Left forelimb (tissue), 1 donor: ENCODE measurements around the gene EXOC4.
"Not testable (repeated sequence)": the region's sequence is repeated elsewhere in the genome, so short reads cannot be mapped to it uniquely, and the experiment has no call there.

Experiments
- DNase-seq: peaks from one replicate; pipeline ENCODE4 v3.0.0-alpha.2; 2018; ENCODE audit warnings: low spot score

EXOC4 gene

GRCh38 chr7:133885213-133885612, 632.3 kb downstream of the EXOC4 start:
- no peak for DNase-seq

GRCh38 chr7:133886086-133886485, 633.2 kb downstream of the EXOC4 start:
- no peak for DNase-seq

GRCh38 chr7:133886797-133887196, 633.9 kb downstream of the EXOC4 start:
- DNase-seq: no peak

GRCh38 chr7:133887459-133887858, 634.6 kb downstream of the EXOC4 start:
- DNase-seq: no peak

- no peak for DNase-seq
These were observed 635.4 kb downstream of the EXOC4 start for GRCh38 chr7:133888061-133888930.

- DNase-seq: no peak
These were observed 651.9 kb downstream of the EXOC4 start for GRCh38 chr7:133904776-133905175.

GRCh38 chr7:133906553-133906952, 653.7 kb downstream of the EXOC4 start:
- DNase-seq: not testable (repeated sequence)

- no peak for DNase-seq
These were observed 657.9 kb downstream of the EXOC4 start for GRCh38 chr7:133910761-133911160.

GRCh38 chr7:133911724-133912123, 658.8 kb downstream of the EXOC4 start:
- no peak for DNase-seq

GRCh38 chr7:133912916-133913697, 660.2 kb downstream of the EXOC4 start:
- DNase-seq: no peak

GRCh38 chr7:133916621-133917020, 663.7 kb downstream of the EXOC4 start:
- DNase-seq: no peak

- no peak for DNase-seq
These were observed 666.9 kb downstream of the EXOC4 start for GRCh38 chr7:133919810-133920209.

- DNase-seq: no peak
These were observed 668.8 kb downstream of the EXOC4 start for GRCh38 chr7:133921635-133922182.

GRCh38 chr7:133923974-133924373, 671.1 kb downstream of the EXOC4 start:
- DNase-seq: no peak

- no peak for DNase-seq
These were observed 678.2 kb downstream of the EXOC4 start for GRCh38 chr7:133931053-133931452.

- DNase-seq: no peak
These were observed 679.7 kb downstream of the EXOC4 start for GRCh38 chr7:133932591-133932990.

- DNase-seq: no peak
These were observed 681.5 kb downstream of the EXOC4 start for GRCh38 chr7:133934262-133934976.

GRCh38 chr7:133934977-133935330, 682.1 kb downstream of the EXOC4 start:
- DNase-seq: no peak

GRCh38 chr7:133936074-133936473, 683.2 kb downstream of the EXOC4 start:
- DNase-seq: no peak

- DNase-seq: no peak
These were observed 684.9 kb downstream of the EXOC4 start for GRCh38 chr7:133937786-133938185.

- DNase-seq: no peak
These were observed 687.5 kb downstream of the EXOC4 start for GRCh38 chr7:133940368-133940767.

GRCh38 chr7:133941496-133941895, 688.6 kb downstream of the EXOC4 start:
- DNase-seq: no peak
